Measurements from ENCODE around the gene TFPI.

- TF ChIP-seq POLR2A (IDR thresholded peaks at IDR 0.05) (no peak), CTCF (IDR thresholded peaks at IDR 0.05) (no peak), POLR2AphosphoS5 (IDR thresholded peaks at IDR 0.05) (no peak), EP300 (IDR thresholded peaks at IDR 0.05) (no peak)
Observed at GRCh38 chr2:187446711-187447110, 107.5 kb downstream of the TFPI start.
